GM12891 (cell line): ENCODE measurements around the gene PLGRKT. TPM values are rescaled to one million over a fixed set of nuclear protein-coding genes. Genes with fewer than 3 reads are reported as not detected.
"Not testable (repeated sequence)": the region's sequence is repeated elsewhere in the genome, so short reads cannot be mapped to it uniquely, and the experiment has no call there.

Experiments
- DNase-seq: peaks from one replicate; pipeline ENCODE4 v3.0.0; 2011; ENCODE audit warnings: low spot score; ENCODE audit not compliant: insufficient read length
- FAIRE-seq: peaks from 2 replicates; lab custom pipeline; 2011; peaks lifted over from hg19 to GRCh38; lab: Jason Lieb, UNC
- PAX5 ChIP-seq: IDR thresholded peaks from 2 replicates; pipeline ENCODE4 v1.6.1; 2011; ENCODE audit warnings: low read length, moderate library complexity, mild to moderate bottlenecking; ENCODE audit not compliant: insufficient read depth, severe bottlenecking
- POLR2A ChIP-seq: IDR thresholded peaks from 2 replicates; pipeline ENCODE4 v1.6.1; 2011; ENCODE audit warnings: low read depth, low read length, control low read depth
- POLR2AphosphoS5 ChIP-seq: IDR thresholded peaks from 2 replicates; pipeline ENCODE4 v1.6.1; 2011; ENCODE audit warnings: low read depth, low read length, control low read depth
- POU2F2 ChIP-seq: IDR thresholded peaks from 2 replicates; pipeline ENCODE4 v1.6.1; 2011; ENCODE audit warnings: low read depth, mild to moderate bottlenecking, control low read depth, low read length, moderate library complexity
- SPI1 ChIP-seq: IDR thresholded peaks from 2 replicates; pipeline ENCODE4 v1.6.1; 2011; ENCODE audit warnings: low read depth, low read length, control low read depth
- TAF1 ChIP-seq: IDR thresholded peaks from 2 replicates; pipeline ENCODE4 v1.6.1; 2011; ENCODE audit warnings: low read depth, low read length, control low read depth
- polyA plus RNA-seq: library from polyadenylated mRNA; unstranded; fragments of >200 nt; gene quantifications from one replicate; pipeline ENCODE4 v1.2.1, GENCODE V29; 2012; ENCODE audit warnings: low read depth, missing spikeins, inconsistent platforms; ENCODE audit not compliant: missing spikeins

PLGRKT gene
- 28.5 TPM for polyA plus RNA-seq

GRCh38 chr9:5437254-5438216, at the start of gene PLGRKT:
TSS of gene PLGRKT (minus strand) at chr9:5437925. CDS start at chr9:5431977, 5,948 bp downstream.
- FAIRE-seq (no peak), DNase-seq (peak; percentile 72)
- TF ChIP-seq POU2F2 = peak; percentile 78
- peak; percentile 85 for TF ChIP-seq POLR2AphosphoS5
- TF ChIP-seq PAX5 = no peak
- peak; percentile 95 for TF ChIP-seq TAF1
- peak; percentile 55 for TF ChIP-seq SPI1
- TF ChIP-seq POLR2A = peak; percentile 81

- DNase-seq (no peak), FAIRE-seq (no peak)
- TF ChIP-seq POLR2AphosphoS5 (no peak), TAF1 (no peak)
These were observed 49.3 kb upstream of the PLGRKT start for GRCh38 chr9:5486988-5487387.

- DNase-seq (no peak), FAIRE-seq (no peak)
- TF ChIP-seq POLR2AphosphoS5 (no peak), PAX5 (no peak), SPI1 (no peak), POLR2A (no peak)
These were observed 47.8 kb upstream of the PLGRKT start for GRCh38 chr9:5485378-5486085.

- FAIRE-seq (no peak), DNase-seq (no peak)
- TF ChIP-seq SPI1 = no peak
- no peak for TF ChIP-seq POLR2AphosphoS5
- TF ChIP-seq PAX5 = no peak
- TF ChIP-seq TAF1 = no peak
- no peak for TF ChIP-seq POU2F2
- TF ChIP-seq POLR2A = no peak
These were observed 45.6 kb upstream of the PLGRKT start for GRCh38 chr9:5483306-5483705.

- FAIRE-seq (no peak), DNase-seq (no peak)
- TF ChIP-seq POU2F2 (no peak), SPI1 (no peak), POLR2AphosphoS5 (no peak), PAX5 (no peak), TAF1 (no peak), POLR2A (no peak)
These were observed 44.5 kb upstream of the PLGRKT start for GRCh38 chr9:5482194-5482593.

GRCh38 chr9:5481322-5482040, 43.8 kb upstream of the PLGRKT start:
- TF ChIP-seq SPI1 (peak; percentile 77), POLR2AphosphoS5 (no peak)
- DNase-seq (no peak), FAIRE-seq (peak; percentile 63)

- FAIRE-seq = no peak
- TF ChIP-seq POLR2A (no peak), TAF1 (no peak), POU2F2 (no peak), POLR2AphosphoS5 (no peak), PAX5 (no peak), SPI1 (no peak)
These were observed 43.2 kb upstream of the PLGRKT start for GRCh38 chr9:5480919-5481318.

GRCh38 chr9:5479994-5480694, 42.4 kb upstream of the PLGRKT start:
- DNase-seq = no peak
- peak; percentile 69 for FAIRE-seq
- TF ChIP-seq TAF1 (no peak), PAX5 (no peak), SPI1 (no peak), POLR2A (no peak), POLR2AphosphoS5 (no peak), POU2F2 (no peak)

More at GRCh38 chr9:5480919-5481318, 43.2 kb upstream of the PLGRKT start:
- no peak for DNase-seq

- peak; percentile 72 for FAIRE-seq
- DNase-seq = no peak
- no peak for TF ChIP-seq TAF1
- TF ChIP-seq SPI1 = no peak
- no peak for TF ChIP-seq PAX5
- TF ChIP-seq POU2F2 = no peak
- no peak for TF ChIP-seq POLR2A
- TF ChIP-seq POLR2AphosphoS5 = no peak
These were observed 40.5 kb upstream of the PLGRKT start for GRCh38 chr9:5478206-5478605.

- FAIRE-seq, DNase-seq: not testable (repeated sequence)
These were observed 37.9 kb upstream of the PLGRKT start for GRCh38 chr9:5475611-5476010.
